ENCODE data around the gene ASAP2.

ASAP2 gene

DNA sequence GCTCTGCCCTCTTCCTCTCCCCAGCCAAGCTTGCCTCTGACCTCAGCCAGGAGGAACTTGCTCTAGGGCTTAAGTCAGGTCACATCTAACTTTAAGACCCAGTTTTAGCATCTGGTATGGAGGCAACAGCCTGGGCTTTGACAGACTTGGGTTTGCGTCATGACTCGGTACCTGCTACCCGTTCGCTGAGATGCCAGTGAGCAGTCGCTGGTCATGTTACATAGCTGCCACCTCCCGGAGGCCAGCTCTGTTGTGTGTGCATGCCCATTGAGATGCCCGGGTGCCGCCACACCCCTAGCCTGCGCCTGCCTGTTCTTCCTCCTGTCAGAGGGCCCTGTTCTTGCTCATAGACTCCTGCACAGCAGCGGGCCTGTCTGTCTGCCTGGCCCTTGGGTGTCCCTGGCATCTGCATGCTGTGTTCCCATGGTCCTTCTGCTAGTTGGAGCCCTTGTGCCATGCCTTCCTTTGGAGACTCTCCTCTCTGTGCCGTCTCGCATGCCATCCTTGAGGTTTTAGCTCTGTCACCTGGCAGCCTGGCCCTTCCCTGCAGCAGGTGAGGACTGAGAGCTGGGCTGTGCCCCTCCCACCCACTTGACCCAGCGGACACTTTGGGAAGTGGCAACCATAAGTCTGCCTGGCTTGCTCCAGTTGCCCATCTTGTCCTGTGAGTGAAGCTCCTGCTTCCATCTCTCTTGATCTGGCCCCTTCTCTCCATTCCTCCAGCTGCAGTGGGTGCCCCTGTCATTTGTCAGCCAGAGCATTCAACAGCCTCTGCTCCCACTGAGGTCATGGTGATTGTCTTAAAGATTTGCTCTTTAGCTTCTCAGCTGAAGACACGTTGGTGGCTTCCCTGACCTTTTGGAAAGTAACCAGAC lies 24.9 kb downstream of the ASAP2 start:
- TF ChIP-seq, protein P1, sequence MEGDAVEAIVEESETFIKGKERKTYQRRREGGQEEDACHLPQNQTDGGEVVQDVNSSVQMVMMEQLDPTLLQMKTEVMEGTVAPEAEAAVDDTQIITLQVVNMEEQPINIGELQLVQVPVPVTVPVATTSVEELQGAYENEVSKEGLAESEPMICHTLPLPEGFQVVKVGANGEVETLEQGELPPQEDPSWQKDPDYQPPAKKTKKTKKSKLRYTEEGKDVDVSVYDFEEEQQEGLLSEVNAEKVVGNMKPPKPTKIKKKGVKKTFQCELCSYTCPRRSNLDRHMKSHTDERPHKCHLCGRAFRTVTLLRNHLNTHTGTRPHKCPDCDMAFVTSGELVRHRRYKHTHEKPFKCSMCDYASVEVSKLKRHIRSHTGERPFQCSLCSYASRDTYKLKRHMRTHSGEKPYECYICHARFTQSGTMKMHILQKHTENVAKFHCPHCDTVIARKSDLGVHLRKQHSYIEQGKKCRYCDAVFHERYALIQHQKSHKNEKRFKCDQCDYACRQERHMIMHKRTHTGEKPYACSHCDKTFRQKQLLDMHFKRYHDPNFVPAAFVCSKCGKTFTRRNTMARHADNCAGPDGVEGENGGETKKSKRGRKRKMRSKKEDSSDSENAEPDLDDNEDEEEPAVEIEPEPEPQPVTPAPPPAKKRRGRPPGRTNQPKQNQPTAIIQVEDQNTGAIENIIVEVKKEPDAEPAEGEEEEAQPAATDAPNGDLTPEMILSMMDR (IDR thresholded peaks at IDR 0.05; ENCODE audit: borderline replicate concordance, insufficient read depth, low read depth, low read length) = no peak
- no peak overlapping the region for H3K4me3 ChIP-seq (ENCODE audit: low read depth, low read length)

DNA sequence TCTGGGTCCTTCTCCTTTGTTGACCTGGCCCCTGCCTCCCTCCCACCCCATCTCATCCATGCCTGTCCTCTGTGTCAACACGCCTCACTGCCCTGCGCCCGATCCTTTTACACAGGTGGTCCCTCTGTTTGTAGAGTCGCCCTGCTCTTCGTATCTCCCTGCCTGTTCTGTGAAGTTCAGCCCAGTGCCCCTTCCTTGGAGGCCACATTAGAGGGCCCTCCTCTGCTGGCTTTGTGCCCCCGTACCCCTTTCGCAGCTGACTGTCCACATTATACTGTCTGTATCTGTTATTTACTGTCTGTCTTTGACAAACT lies 25.5 kb downstream of the ASAP2 start:
- TF ChIP-seq, protein P1 (IDR thresholded peaks at IDR 0.05; ENCODE audit: borderline replicate concordance, insufficient read depth, low read depth, low read length) = no peak
- no peak overlapping the region for H3K4me3 ChIP-seq (ENCODE audit: low read depth, low read length)

DNA sequence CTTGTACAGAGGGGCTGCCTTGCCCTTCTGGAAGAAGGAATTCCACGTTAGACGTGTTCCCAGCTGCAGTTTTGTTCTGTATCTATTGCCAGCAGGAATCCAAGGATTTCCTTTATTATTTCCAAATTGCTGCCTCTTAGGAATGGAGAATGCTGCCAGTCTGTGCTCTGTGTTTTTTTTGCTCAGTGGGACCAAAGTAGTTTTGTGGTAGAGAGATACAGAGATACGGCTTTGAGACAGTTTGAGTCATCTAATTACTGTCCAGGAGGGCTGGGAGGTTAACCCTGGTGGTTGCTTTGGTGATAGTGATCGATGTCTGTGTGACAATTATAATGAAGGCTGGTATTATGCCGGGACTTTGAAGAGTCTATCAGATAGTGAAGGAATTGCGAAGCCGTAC lies 26.3 kb downstream of the ASAP2 start:
- TF ChIP-seq, protein P1 (IDR thresholded peaks at IDR 0.05; ENCODE audit: borderline replicate concordance, insufficient read depth, low read depth, low read length) = no peak
- H3K4me3 ChIP-seq (ENCODE audit: low read depth, low read length) = no peak overlapping the region

DNA sequence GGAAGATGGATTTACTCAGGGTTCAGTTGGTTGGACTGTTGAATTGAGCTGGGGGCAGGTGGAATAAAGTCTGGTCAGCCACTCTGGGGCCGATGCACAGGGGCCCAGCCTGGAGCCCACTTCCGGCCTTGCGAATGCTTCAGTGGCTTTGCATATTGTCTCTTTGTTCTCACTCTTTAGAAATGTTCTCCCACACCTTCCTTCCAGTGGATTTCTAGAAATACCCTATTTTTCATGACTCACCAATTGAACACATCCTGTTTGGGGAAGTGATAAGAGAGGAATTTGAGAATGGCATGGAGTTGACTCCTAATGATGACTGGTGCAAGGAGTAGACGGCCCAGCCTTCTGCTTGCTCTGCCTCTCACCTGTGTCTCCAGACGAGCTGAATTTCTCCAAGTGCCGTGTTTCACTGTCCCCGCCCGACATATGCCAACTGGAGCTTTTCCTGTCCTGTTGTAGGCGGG lies 28.1 kb downstream of the ASAP2 start:
- H3K4me3 ChIP-seq (ENCODE audit: low read depth, low read length) = no peak overlapping the region
- TF ChIP-seq, protein P1 (IDR thresholded peaks at IDR 0.05; ENCODE audit: borderline replicate concordance, insufficient read depth, low read depth, low read length) = no peak

DNA sequence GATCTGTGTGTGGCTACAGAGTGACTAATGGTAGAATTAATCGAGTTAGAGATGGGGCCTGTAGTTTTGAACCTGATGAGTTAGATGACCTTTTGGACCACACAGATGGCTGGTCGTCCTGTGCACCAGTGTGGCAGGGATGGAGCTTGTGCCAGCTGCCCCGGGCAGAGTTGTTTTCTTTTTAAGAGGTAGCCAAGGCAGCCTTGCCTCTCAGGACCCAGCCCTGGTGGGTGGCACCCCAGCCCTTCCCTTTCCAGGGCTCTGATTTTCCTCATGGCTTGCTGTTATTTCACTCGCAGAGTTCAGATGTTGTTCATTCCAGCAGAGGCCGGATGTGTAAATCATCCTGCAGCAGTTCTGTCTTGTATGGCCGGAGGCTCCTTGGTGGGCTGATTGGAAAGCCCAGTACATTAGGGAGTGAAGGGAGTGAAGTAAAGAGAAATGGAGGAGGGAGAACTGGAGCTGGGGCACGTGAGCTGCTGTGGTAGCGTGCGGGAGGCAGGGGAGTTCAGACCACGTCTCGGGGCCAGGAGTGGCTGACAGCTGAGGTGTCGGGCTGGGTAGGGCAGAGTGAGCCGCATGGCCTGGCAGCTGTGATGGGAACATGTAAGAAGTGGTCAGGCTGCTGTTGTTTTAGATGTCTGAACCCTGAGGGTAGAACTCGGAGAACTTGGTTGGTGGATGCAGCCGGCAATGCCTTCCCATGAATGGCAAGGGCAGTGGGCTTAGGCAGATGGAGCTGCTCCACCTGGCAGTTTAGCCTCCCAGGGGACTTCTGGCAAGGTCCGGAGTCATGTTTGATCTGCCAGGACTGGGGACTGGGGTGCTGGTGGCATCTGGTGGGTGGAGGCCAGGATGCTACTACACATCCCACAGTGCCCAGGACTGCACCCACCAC lies 28.8 kb downstream of the ASAP2 start:
- TF ChIP-seq, protein P1 (IDR thresholded peaks at IDR 0.05; ENCODE audit: borderline replicate concordance, insufficient read depth, low read depth, low read length) = no peak
- no peak overlapping the region for H3K4me3 ChIP-seq (ENCODE audit: low read depth, low read length)

DNA sequence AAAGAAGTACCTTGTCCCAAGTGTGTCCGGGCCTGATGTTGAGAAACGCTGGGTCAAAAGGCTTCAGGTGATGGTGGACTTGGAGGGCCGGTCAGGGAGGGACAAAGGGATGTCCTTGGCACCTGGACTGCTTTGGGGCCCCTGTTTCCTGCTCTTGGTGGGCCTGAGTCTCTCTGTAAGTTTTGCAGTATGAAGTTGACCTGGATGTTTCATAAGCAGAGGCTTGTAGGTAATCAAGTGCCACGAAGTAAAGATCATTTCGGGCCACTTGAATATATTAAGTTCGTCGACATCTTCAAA lies 29.4 kb downstream of the ASAP2 start:
- no peak overlapping the region for H3K4me3 ChIP-seq (ENCODE audit: low read depth, low read length)
- TF ChIP-seq, protein P1 (IDR thresholded peaks at IDR 0.05; ENCODE audit: borderline replicate concordance, insufficient read depth, low read depth, low read length) = no peak

All from GM12875 (cell line).